HepG2 (cell line): ENCODE results near the gene TRPV2. TPM values are rescaled to one million over a fixed set of nuclear protein-coding genes. Genes with fewer than 3 reads are reported as not detected.

Experiments
- CCAR2 ChIP-seq: fragments of 200-400 bp; formaldehyde crosslinking; optimal IDR thresholded peaks from 2 replicates; pipeline ENCODE3; 2018; ENCODE audit warnings: low read depth, mild to moderate bottlenecking, low read length, moderate library complexity
- HDAC1 ChIP-seq: sonication (generic); formaldehyde crosslinking; IDR thresholded peaks from 2 replicates; pipeline ENCODE4 v1.5.1; 2020; ENCODE audit warnings: mild to moderate bottlenecking, missing genetic modification reagents
- KLF6 ChIP-seq: IDR thresholded peaks from 2 replicates; pipeline ENCODE4 v1.8.0; 2016; ENCODE audit warnings: missing biosample characterization, missing genetic modification reagents
- MIXL1 ChIP-seq: IDR thresholded peaks from 2 replicates; pipeline ENCODE4 v1.6.1; 2016
- PAX8 ChIP-seq: sonication (generic); formaldehyde crosslinking; IDR thresholded peaks from 2 replicates; pipeline ENCODE4 v1.8.0; 2022; ENCODE audit warnings: mild to moderate bottlenecking, missing genetic modification reagents, borderline replicate concordance
- PTBP1 ChIP-seq: fragments of 200-400 bp; formaldehyde crosslinking; IDR thresholded peaks from 2 replicates; pipeline ENCODE4 v1.6.1; 2018; ENCODE audit warnings: low read length, low read depth; ENCODE audit not compliant: poor library complexity, severe bottlenecking
- SMAD9 ChIP-seq: sonication (generic); formaldehyde crosslinking; IDR thresholded peaks from 2 replicates; pipeline ENCODE4 v1.5.1; 2020; ENCODE audit warnings: mild to moderate bottlenecking, missing genetic modification reagents
- SOX6 ChIP-seq, 2 experiments: fragments of 450-650 bp in 1 of 2; sonication (generic) in 1 of 2; formaldehyde crosslinking in 1 of 2; IDR thresholded peaks; 2 replicates each; pipeline versions ENCODE4 v1.4.0 to v1.6.1; 2017 to 2020; ENCODE audit warnings: antibody characterized with exemption in 1 of 2, mild to moderate bottlenecking in 1 of 2, missing genetic modification reagents in 1 of 2
- SRSF1 ChIP-seq: fragments of 200-400 bp; formaldehyde crosslinking; optimal IDR thresholded peaks from 2 replicates; pipeline ENCODE3; 2017; ENCODE audit warnings: mild to moderate bottlenecking, low read depth, low read length, moderate library complexity
- ZNF547 ChIP-seq: sonication (generic); formaldehyde crosslinking; IDR thresholded peaks from 2 replicates; pipeline ENCODE4 v1.5.1; 2020; ENCODE audit warnings: mild to moderate bottlenecking, missing genetic modification reagents
- ZNF790 ChIP-seq: sonication (generic); formaldehyde crosslinking; IDR thresholded peaks from 2 replicates; pipeline ENCODE4 v1.8.0; 2022; ENCODE audit warnings: missing genetic modification reagents, mild to moderate bottlenecking, borderline replicate concordance
- polyA plus RNA-seq, 8 experiments: library from polyadenylated mRNA; depleted of rRNA in 3 of 8; stranded (reverse) in 7 of 8; unstranded in 1 of 8; fragments of >200 nt; fragmentation: Illumina TruSeq in 4 of 8; extraction: Trizol in 4 of 8; gene quantifications; 2 replicates each; pipeline versions ENCODE4 v1.2.1 to v1.2.3, GENCODE V29; 2011 to 2016; ENCODE audit warnings: low read depth in 4 of 8, missing spikeins in 1 of 8, mixed read lengths in 1 of 8; ENCODE audit not compliant: insufficient read depth in 1 of 8
- total RNA-seq, 5 experiments: library from RNA; depleted of rRNA; stranded (reverse); fragments of >200 nt; fragmentation: Illumina TruSeq; extraction: Trizol; gene quantifications; 2 replicates each; pipeline ENCODE4 v1.2.3, GENCODE V29; 2016; ENCODE audit warnings: low read depth in 1 of 5
- TF ChIP-seq, protein P1 (sequence below), 2 experiments: sonication (generic) in 1 of 2; formaldehyde crosslinking in 1 of 2; IDR thresholded peaks; 2 replicates each; pipeline versions ENCODE4 v1.4.0 to v1.6.1; 2016 to 2020; ENCODE audit warnings: borderline replicate concordance in 1 of 2, low read depth in 1 of 2, mild to moderate bottlenecking in 1 of 2, missing genetic modification reagents in 1 of 2
- TF ChIP-seq, protein P2 (sequence below): IDR thresholded peaks from 2 replicates; pipeline ENCODE4 v1.6.1; 2018; ENCODE audit warnings: missing genetic modification reagents
- TF ChIP-seq, protein P3 (sequence below): sonication (generic); formaldehyde crosslinking; IDR thresholded peaks from 2 replicates; pipeline ENCODE4 v1.8.0; 2022; ENCODE audit warnings: mild to moderate bottlenecking, missing genetic modification reagents; ENCODE audit not compliant: insufficient replicate concordance
- TF ChIP-seq, protein P4 (sequence below): sonication (generic); formaldehyde crosslinking; IDR thresholded peaks from 2 replicates; pipeline ENCODE4 v1.5.0; 2020; ENCODE audit warnings: missing genetic modification reagents, mild to moderate bottlenecking, borderline replicate concordance
- TF ChIP-seq, protein P5 (sequence below): sonication (generic); formaldehyde crosslinking; IDR thresholded peaks from 2 replicates; pipeline ENCODE4 v1.4.0; 2020; ENCODE audit warnings: mild to moderate bottlenecking, missing genetic modification reagents
- TF ChIP-seq, protein P6 (sequence below): sonication (generic); formaldehyde crosslinking; IDR thresholded peaks from 2 replicates; pipeline ENCODE4 v1.8.0; 2022; ENCODE audit warnings: mild to moderate bottlenecking, missing genetic modification reagents

TRPV2 gene
- total and polyA plus RNA-seq, 2 of the 13 experiments (the other 11 are each of a cell fraction or from before 2014, with no cell fraction given): 13.6 to 21.3 TPM

DNA sequence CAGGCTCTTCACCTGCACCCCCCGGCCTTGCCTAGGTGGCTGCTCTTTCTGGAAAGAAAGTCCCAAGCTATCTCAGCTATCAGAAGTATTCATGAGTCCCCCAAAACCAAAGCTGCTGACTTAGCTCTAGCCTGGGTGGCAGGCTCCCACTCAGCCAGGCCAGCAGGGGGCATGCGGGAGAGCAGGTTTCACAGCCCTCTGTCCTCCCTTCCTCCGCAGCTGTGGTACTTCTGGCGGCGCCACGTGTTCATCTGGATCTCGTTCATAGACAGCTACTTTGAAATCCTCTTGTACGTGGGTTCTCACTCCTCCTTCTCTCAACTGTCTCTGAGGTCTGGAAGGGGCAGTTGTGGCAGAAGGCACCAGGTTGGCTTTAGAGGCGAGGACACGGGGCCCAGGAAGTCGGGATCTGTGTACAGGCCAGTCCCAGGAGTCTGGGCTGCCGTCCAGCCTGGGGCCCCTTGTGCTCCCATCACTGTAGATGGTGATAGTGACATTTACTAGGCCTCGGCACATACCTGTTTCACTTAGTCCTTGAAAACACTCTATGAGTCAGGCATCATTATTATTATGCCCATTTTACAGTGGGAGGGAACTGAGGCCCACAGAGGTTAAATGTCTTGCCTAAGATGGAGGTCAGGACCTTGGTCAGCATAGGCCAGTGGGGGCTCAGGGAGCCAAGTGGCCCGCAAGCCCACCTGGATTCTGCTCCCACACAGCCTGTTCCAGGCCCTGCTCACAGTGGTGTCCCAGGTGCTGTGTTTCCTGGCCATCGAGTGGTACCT, 12.9 kb downstream of the TRPV2 start (continued):
- TF ChIP-seq, protein P1, sequence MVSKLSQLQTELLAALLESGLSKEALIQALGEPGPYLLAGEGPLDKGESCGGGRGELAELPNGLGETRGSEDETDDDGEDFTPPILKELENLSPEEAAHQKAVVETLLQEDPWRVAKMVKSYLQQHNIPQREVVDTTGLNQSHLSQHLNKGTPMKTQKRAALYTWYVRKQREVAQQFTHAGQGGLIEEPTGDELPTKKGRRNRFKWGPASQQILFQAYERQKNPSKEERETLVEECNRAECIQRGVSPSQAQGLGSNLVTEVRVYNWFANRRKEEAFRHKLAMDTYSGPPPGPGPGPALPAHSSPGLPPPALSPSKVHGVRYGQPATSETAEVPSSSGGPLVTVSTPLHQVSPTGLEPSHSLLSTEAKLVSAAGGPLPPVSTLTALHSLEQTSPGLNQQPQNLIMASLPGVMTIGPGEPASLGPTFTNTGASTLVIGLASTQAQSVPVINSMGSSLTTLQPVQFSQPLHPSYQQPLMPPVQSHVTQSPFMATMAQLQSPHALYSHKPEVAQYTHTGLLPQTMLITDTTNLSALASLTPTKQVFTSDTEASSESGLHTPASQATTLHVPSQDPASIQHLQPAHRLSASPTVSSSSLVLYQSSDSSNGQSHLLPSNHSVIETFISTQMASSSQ (IDR thresholded peaks at IDR 0.05; ENCODE audit: low read depth): no peak
- TF ChIP-seq, protein P1 (CRISPR knock-in tag; IDR thresholded peaks at IDR 0.05; ENCODE audit: borderline replicate concordance): 0 out of 2 replicates have a peak, but pooled peaks have one; percentile 43
- TF ChIP-seq CCAR2 (no peak), KLF6 (no peak), SRSF1 (no peak), SMAD9 (no peak), SOX6 (IDR thresholded peaks at IDR 0.05) (no peak), SOX6 (CRISPR knock-in tag; IDR thresholded peaks at IDR 0.05) (no peak), ZNF547 (CRISPR knock-in tag) (0 out of 2 replicates have a peak, but pooled peaks have one; percentile 40), ZNF790 (CRISPR knock-in tag) (no peak), HDAC1 (0 out of 2 replicates have a peak, but pooled peaks have one; percentile 28), MIXL1 (CRISPR knock-in tag) (0 out of 2 replicates have a peak, but pooled peaks have one; percentile 40), PTBP1 (no peak), PAX8 (CRISPR knock-in tag) (no peak)
- TF ChIP-seq, protein P2, sequence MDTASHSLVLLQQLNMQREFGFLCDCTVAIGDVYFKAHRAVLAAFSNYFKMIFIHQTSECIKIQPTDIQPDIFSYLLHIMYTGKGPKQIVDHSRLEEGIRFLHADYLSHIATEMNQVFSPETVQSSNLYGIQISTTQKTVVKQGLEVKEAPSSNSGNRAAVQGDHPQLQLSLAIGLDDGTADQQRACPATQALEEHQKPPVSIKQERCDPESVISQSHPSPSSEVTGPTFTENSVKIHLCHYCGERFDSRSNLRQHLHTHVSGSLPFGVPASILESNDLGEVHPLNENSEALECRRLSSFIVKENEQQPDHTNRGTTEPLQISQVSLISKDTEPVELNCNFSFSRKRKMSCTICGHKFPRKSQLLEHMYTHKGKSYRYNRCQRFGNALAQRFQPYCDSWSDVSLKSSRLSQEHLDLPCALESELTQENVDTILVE (CRISPR knock-in tag): no peak
- TF ChIP-seq, protein P3, sequence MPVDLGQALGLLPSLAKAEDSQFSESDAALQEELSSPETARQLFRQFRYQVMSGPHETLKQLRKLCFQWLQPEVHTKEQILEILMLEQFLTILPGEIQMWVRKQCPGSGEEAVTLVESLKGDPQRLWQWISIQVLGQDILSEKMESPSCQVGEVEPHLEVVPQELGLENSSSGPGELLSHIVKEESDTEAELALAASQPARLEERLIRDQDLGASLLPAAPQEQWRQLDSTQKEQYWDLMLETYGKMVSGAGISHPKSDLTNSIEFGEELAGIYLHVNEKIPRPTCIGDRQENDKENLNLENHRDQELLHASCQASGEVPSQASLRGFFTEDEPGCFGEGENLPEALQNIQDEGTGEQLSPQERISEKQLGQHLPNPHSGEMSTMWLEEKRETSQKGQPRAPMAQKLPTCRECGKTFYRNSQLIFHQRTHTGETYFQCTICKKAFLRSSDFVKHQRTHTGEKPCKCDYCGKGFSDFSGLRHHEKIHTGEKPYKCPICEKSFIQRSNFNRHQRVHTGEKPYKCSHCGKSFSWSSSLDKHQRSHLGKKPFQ (CRISPR knock-in tag): no peak
- TF ChIP-seq, protein P4, sequence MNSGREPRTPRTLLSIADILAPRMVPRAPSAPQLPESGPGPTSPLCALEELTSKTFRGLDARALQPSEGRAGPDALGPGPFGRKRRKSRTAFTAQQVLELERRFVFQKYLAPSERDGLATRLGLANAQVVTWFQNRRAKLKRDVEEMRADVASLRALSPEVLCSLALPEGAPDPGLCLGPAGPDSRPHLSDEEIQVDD (CRISPR knock-in tag): no peak
- TF ChIP-seq, protein P5, sequence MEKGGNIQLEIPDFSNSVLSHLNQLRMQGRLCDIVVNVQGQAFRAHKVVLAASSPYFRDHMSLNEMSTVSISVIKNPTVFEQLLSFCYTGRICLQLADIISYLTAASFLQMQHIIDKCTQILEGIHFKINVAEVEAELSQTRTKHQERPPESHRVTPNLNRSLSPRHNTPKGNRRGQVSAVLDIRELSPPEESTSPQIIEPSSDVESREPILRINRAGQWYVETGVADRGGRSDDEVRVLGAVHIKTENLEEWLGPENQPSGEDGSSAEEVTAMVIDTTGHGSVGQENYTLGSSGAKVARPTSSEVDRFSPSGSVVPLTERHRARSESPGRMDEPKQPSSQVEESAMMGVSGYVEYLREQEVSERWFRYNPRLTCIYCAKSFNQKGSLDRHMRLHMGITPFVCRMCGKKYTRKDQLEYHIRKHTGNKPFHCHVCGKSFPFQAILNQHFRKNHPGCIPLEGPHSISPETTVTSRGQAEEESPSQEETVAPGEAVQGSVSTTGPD (CRISPR knock-in tag): no peak
- TF ChIP-seq, protein P6, sequence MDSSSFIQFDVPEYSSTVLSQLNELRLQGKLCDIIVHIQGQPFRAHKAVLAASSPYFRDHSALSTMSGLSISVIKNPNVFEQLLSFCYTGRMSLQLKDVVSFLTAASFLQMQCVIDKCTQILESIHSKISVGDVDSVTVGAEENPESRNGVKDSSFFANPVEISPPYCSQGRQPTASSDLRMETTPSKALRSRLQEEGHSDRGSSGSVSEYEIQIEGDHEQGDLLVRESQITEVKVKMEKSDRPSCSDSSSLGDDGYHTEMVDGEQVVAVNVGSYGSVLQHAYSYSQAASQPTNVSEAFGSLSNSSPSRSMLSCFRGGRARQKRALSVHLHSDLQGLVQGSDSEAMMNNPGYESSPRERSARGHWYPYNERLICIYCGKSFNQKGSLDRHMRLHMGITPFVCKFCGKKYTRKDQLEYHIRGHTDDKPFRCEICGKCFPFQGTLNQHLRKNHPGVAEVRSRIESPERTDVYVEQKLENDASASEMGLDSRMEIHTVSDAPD (CRISPR knock-in tag): 0 out of 2 replicates have a peak, but pooled peaks have one; percentile 39
